ENCODE measurements around the gene HOXA6. TPM values are rescaled to one million over a fixed set of nuclear protein-coding genes. Genes with fewer than 3 reads are reported as not detected.

HOXA6 gene
- total and polyA plus RNA-seq, 2 of the 4 experiments (the other 2 are of a cell fraction): 1.4 to 1.8 TPM

- Histone ChIP-seq H2AK5ac (ENCODE audit: low read depth, low read length) (no peak overlapping the region), H4K91ac (ENCODE audit: insufficient read depth, low read depth, low read length) (no peak overlapping the region), H3K18ac (ENCODE audit: low read depth, low read length) (no peak overlapping the region), H3K4me1 (ENCODE audit: control insufficient read depth, insufficient read depth, low read length) (peaks cover 1% of the 10 kb centered on the region; the same call in 1 of the 2 replicates), H2AFZ (replicated peaks; ENCODE audit: low read length, poor library complexity) (peak overlapping the region; percentile 98), H3K9me1 (ENCODE audit: insufficient read depth, low read length) (no peaks in the 10 kb centered on the region), H3K56ac (ENCODE audit: extremely low read depth, insufficient read depth, low read length) (no peak overlapping the region), H4K5ac (ENCODE audit: low read depth, low read length) (no peak overlapping the region), H2BK20ac (ENCODE audit: low read depth, low read length) (no peak overlapping the region), H3K4ac (ENCODE audit: low read depth, low read length) (no peak overlapping the region), H3K23ac (ENCODE audit: low read depth, low read length) (no peak overlapping the region), H2BK15ac (ENCODE audit: low read depth, low read length) (no peak overlapping the region), H2BK5ac (ENCODE audit: low read depth, low read length, poor library complexity, severe bottlenecking) (no peak overlapping the region), H3K27me3 (ENCODE audit: control insufficient read depth, insufficient read depth, low read length) (peaks cover 22% of the 10 kb centered on the region), H3K9me3 (ENCODE audit: control insufficient read depth, insufficient read depth, low read length) (peaks cover 3% of the 10 kb centered on the region; the same call in 1 of the 2 replicates), H3K4me3 (ENCODE audit: insufficient read depth, low read depth, low read length) (no peak overlapping the region), H4K20me1 (ENCODE audit: insufficient read depth, low read length) (no peaks in the 10 kb centered on the region), H3K27ac (ENCODE audit: insufficient read depth, low read length) (no peak overlapping the region), H3K9ac (ENCODE audit: low read depth, low read length) (no peak overlapping the region), H2AK9ac (replicated peaks; ENCODE audit: low read depth, low read length, poor library complexity) (peak overlapping the region; percentile 63), H3K14ac (replicated peaks; ENCODE audit: low read depth, low read length) (no peak overlapping the region), H3K36me3 (ENCODE audit: control insufficient read depth, insufficient read depth, low read length) (no peaks in the 10 kb centered on the region), H4K8ac (ENCODE audit: low read depth in 2 of 2, low read length in 2 of 2) (no peak overlapping the region), H3K4me2 (ENCODE audit: low read depth, low read length) (no peak overlapping the region), H2BK120ac (ENCODE audit: low read depth, low read length) (no peak overlapping the region), H3K79me1 (ENCODE audit: low read depth in 1 of 2, low read length in 2 of 2) (0 out of 4 replicates have a peak, but pooled peaks cover 0 to 3% of the 10 kb centered on the region in 2 experiments)
- ChIA-PET CTCF (interaction anchor here (1.3 to 1.8 kb wide), 4 partner anchors 19 to 1069 kb away, joined by 5 to 29 read pairs (median 6); no protein-coding TSS in a partner anchor), POLR2A (ENCODE audit: unreplicated experiment) (no interaction called here)
- in situ Hi-C loops (cut with MboI; ENCODE audit: low sequenced_read_pairs) (no loop called here), intact Hi-C loops (cut with micrococcal nuclease) (loop anchor here (2.0 to 10.0 kb wide), 3 partner anchors 958 to 1905 kb away; partner anchors contain the start of genes CBX3 and HNRNPA2B1), dilution Hi-C loops (cut with HindIII; ENCODE audit: low sequenced_read_pairs, unreplicated experiment) (no loop called here)
- ATAC-seq (ENCODE audit: low read depth) (no peak), DNase-seq (no peak)
- TF ChIP-seq FOS (IDR thresholded peaks at IDR 0.05; ENCODE audit: low read depth, low read length) (no peak), RAD21 (IDR thresholded peaks at IDR 0.05; ENCODE audit: low read length) (no peak)
- 91% methylated on average over 7 of the region's 23 CpGs; no CpG with 5 or more reads in 1 of the 2 experiments for WGBS, 2 experiments (ENCODE audit: extremely low coverage in 2 of 2, insufficient read length in 1 of 2)
- no TSS peak for BruUV-seq (replicated peaks)
Observed at GRCh38 chr7:27160145-27160545, 12.6 kb upstream of the HOXA6 start.
